Breast epithelium (tissue), 3 donors: ENCODE results near the gene ABTB2.

Source experiments
- POLR2A ChIP-seq: fragments of 450-650 bp; IDR thresholded peaks from one replicate; pipeline ENCODE4 v1.6.1; 2016; ENCODE audit warnings: antibody characterized with exemption, mild to moderate bottlenecking, moderate library complexity
- POLR2AphosphoS5 ChIP-seq, 3 donors: sonication (generic); formaldehyde crosslinking; IDR thresholded peaks; one replicate each; pipeline ENCODE4 v1.6.1; 2017; ENCODE audit warnings: antibody characterized with exemption in 3 of 3

DNA sequence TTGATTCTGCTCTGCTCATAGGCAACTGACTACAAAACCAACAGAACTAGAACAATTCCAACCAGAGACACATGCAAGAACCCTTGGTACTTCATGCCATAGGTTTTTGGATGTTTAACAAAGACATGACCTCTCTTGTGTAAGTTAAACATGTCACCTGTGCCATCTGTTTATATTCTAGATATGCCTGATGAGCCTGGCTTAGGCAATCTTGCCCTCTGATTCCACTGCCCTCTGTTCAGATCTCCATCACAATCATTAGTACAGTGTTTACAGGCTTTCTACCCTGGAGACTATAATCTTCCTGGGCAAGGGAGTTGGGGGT lies 40.8 kb downstream of the ABTB2 start:
- TF ChIP-seq POLR2A (no peak), POLR2AphosphoS5 (IDR thresholded peaks at IDR 0.05) (no peak)
